Body of pancreas (tissue), 4 donors: ENCODE measurements around the gene ULBP1. TPM values are rescaled to one million over a fixed set of nuclear protein-coding genes. Genes with fewer than 3 reads are reported as not detected.
"Not testable (repeated sequence)": the region's sequence is repeated elsewhere in the genome, so short reads cannot be mapped to it uniquely, and the experiment has no call there.

Experiments used
- ATAC-seq: fragments of 150-250 bp; one replicate; pipeline ENCODE4 v1.9.1; 2016
- DNase-seq, 4 donors: peaks; one replicate each; pipeline ENCODE4 v3.0.0-alpha.2; 2019
- H3K27ac ChIP-seq, 4 donors: fragments of 200-600 bp; sonication (generic); 1 replicate in 3 of 4; 2 replicates in 1 of 4; pipeline versions ENCODE4 v1.5.1 to v1.6.1; 2016 to 2019; ENCODE audit warnings: mild to moderate bottlenecking in 1 of 4, mixed read lengths in 1 of 4, moderate library complexity in 1 of 4
- H3K27me3 ChIP-seq, 2 donors: fragments of 200-600 bp; sonication (generic); one replicate each; pipeline ENCODE4 v1.6.0; 2016; ENCODE audit warnings: mild to moderate bottlenecking in 1 of 2
- H3K36me3 ChIP-seq, 2 donors: fragments of 200-600 bp; sonication (generic); replicated peaks in 1 of 2; 2 replicates each; pipeline ENCODE4 v1.5.1; 2016; ENCODE audit warnings: low read depth in 2 of 2; ENCODE audit not compliant: insufficient read depth in 1 of 2
- H3K4me1 ChIP-seq: fragments of 200-600 bp; sonication (generic); one replicate; pipeline ENCODE4 v1.6.0; 2016
- H3K4me3 ChIP-seq, 2 donors: fragments of 200-600 bp; sonication (generic); 1 replicate in 1 of 2; 2 replicates in 1 of 2; pipeline ENCODE4 v1.5.1; 2016 to 2019
- H3K9me3 ChIP-seq, 3 donors: fragments of 200-600 bp; sonication (generic); 1 replicate in 2 of 3; 2 replicates in 1 of 3; pipeline ENCODE4 v1.5.1; 2016
- POLR2A ChIP-seq, 3 donors: fragments of 450-650 bp; IDR thresholded peaks; one replicate each; pipeline ENCODE4 v1.6.1; 2016; ENCODE audit warnings: antibody characterized with exemption in 3 of 3, mild to moderate bottlenecking in 2 of 3
- WGBS, 2 donors: methylation state at CpG; one replicate each; pipeline ENCODE4 v1.1.5; 2017; 5-methylcytosine and 5-hydroxymethylcytosine counted together
- intact Hi-C: fragments of 100-400 bp; cut with DNase I; formaldehyde crosslinking; loops from one replicate; pipeline ENCODE4 v1.15.1; 2023
- total RNA-seq, 2 donors: library from RNA; depleted of rRNA; stranded (reverse); fragments of >200 nt; gene quantifications; one replicate each; pipeline ENCODE4 v1.1.0, GENCODE V29; 2016
- TF ChIP-seq, protein P1 (sequence below), 7 experiments: fragments of 450-650 bp in 4 of 7; fragments of 200-600 bp in 3 of 7; sonication (generic) in 3 of 7; IDR thresholded peaks; one replicate each; pipeline ENCODE4 v1.5.1; 2016 to 2019; ENCODE audit warnings: antibody characterized with exemption in 7 of 7

The ULBP1 gene
- total RNA-seq, 2 donors from 2014 or later = not detected

DNA sequence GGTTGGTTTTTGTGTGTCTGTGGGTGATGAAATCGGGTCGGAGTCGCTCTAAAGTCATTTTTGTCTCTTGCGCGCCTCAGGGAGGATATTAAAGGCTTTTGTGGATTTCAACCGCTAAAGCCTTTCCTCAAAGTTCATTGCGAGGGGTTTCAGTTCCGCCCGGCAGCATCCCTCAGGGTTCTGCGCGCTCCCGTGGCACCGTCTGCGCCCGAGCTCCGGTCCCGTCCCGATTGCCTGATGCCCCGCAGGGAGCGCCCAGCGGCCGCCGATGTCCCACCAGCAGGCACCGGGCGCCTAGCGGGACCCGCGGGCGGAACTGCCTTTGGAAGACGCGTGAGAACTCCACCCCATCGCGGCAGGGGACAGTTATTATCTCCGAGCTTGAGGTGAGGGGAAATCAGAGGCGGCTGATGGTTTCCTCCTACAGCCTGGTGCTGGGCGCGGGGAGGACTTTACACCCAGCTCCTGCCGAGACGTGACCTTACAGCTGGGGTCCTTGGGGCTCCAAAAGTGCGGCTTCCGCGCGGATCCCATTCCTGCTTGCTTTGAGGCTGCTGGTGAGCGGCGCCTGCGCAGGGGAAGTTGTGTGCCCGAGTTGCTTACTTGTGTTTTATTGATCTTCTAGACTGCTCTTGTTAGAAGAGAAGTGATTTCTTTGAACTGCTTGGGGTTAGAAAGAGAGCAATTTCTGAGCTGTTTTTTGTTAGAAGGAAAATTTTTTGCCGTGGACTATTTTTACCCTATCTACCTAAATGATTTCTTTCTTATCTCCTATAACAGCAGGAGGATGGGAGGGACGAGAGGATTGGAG is 27.1 kb downstream of the ULBP1 start:
- DNase-seq = peak in 1 of 4 donors; percentile 43
- H3K4me1 ChIP-seq = peaks cover 28% of the 10 kb centered on the region
- no peaks in the 10 kb centered on the region for H3K36me3 ChIP-seq
- H3K27me3 ChIP-seq = peaks cover 0 to 47% of the 10 kb centered on the region in 2 donors
- H3K9me3 ChIP-seq = no peaks in the 10 kb centered on the region
- no peak for TF ChIP-seq POLR2A (IDR thresholded peaks at IDR 0.05)
- TF ChIP-seq, protein P1, sequence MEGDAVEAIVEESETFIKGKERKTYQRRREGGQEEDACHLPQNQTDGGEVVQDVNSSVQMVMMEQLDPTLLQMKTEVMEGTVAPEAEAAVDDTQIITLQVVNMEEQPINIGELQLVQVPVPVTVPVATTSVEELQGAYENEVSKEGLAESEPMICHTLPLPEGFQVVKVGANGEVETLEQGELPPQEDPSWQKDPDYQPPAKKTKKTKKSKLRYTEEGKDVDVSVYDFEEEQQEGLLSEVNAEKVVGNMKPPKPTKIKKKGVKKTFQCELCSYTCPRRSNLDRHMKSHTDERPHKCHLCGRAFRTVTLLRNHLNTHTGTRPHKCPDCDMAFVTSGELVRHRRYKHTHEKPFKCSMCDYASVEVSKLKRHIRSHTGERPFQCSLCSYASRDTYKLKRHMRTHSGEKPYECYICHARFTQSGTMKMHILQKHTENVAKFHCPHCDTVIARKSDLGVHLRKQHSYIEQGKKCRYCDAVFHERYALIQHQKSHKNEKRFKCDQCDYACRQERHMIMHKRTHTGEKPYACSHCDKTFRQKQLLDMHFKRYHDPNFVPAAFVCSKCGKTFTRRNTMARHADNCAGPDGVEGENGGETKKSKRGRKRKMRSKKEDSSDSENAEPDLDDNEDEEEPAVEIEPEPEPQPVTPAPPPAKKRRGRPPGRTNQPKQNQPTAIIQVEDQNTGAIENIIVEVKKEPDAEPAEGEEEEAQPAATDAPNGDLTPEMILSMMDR (IDR thresholded peaks at IDR 0.05) = no peak
- H3K4me3 ChIP-seq = no peak overlapping the region
- intact Hi-C loops = no loop called here
- H3K27ac ChIP-seq = no peak overlapping the region
- 1% methylated on average over 23 to 49 of the region's 49 CpGs for WGBS, 2 donors
- peak; percentile 19 for ATAC-seq

DNA sequence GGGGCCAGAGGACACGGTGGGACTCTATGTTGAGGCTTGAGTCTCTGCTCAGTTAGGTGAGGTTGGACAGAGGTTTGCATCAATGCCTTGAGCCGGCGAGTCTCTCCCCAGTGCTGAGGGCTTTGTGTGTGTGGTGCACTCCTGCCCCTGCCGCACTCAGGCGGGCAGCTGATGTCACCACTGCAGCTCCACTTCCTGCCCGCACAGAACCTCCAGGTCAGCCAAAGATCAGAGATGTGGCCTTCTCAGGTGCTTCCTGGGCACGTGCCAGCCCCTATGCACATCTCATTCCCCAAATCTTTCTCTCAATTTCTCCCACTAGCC is 27.7 kb downstream of the ULBP1 start:
- H3K9me3 ChIP-seq, H3K27ac ChIP-seq, ATAC-seq, intact Hi-C loops, DNase-seq, H3K4me3 ChIP-seq, H3K36me3 ChIP-seq: not testable (repeated sequence)
- peaks cover 28% of the 10 kb centered on the region for H3K4me1 ChIP-seq
- 7% methylated on average over 7 of the region's 7 CpGs for WGBS, 2 donors
- peaks cover 0 to 43% of the 10 kb centered on the region in 2 donors for H3K27me3 ChIP-seq

DNA sequence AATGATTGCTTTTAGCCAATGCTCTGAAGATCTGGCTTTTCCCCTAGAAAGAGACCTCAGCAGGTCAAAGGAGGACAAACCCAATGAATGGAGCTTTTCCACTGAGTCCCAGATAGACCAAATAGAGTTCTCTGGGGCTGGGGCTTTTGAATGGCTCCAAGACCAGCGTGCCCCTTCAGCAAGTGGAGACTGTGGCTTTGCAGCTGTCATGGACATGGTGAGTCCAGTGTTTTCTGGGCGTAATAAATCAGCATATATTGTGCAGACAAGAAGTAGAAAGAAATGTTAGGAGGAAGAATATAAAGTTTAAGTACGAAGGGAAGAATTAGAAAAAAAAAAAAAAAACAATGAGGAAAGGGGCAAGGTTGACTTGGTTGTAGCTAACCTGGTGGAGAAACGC is 28.1 kb downstream of the ULBP1 start:
- WGBS, 2 donors = 48 to 57% methylated on average over 4 of the region's 4 CpGs

DNA sequence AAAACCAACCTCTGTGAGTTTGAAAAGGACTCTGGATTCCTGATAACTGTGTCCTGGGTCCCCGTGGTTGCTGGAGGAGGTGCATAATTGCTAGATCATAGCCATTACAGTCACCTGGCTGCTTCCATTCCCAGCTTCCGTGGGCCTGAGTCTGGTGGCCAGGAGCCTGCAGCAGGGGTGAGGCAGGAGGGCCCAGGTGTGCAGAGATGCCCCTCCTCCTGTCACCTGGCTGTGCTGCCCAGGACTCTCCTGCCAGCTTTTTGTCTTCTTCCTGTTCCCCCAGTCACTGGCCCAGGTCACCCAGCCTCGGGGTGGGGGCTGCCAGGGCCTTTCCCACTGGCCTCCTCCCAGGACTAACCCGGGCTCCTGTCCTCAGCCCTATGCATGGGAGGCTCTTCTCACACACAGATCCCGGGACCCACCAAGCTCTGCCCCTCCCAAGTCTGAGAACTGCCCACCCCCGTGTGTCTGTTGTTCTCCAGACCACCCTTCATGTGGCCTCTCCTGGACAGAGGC is 31.6 kb downstream of the ULBP1 start:
- Histone ChIP-seq H3K27ac (no peak overlapping the region), H3K36me3 (no peaks in the 10 kb centered on the region), H3K9me3 (no peaks in the 10 kb centered on the region), H3K4me1 (peaks cover 13% of the 10 kb centered on the region), H3K27me3 (peaks cover 0 to 25% of the 10 kb centered on the region in 2 donors), H3K4me3 (no peak overlapping the region)
- WGBS, 2 donors = 67 to 72% methylated on average over 1 to 6 of the region's 6 CpGs
- TF ChIP-seq, protein P1 (IDR thresholded peaks at IDR 0.05) = no peak
- TF ChIP-seq POLR2A (IDR thresholded peaks at IDR 0.05) = no peak
- DNase-seq (no peak), ATAC-seq (no peak)
- intact Hi-C loops = no loop called here

More for the DNA sequence above, 28.1 kb downstream of the ULBP1 start:
- Histone ChIP-seq H3K36me3 (no peaks in the 10 kb centered on the region), H3K4me3 (no peak overlapping the region), H3K4me1 (peaks cover 28% of the 10 kb centered on the region), H3K9me3 (no peaks in the 10 kb centered on the region), H3K27me3 (peaks cover 0 to 39% of the 10 kb centered on the region in 2 donors), H3K27ac (no peak overlapping the region)
- TF ChIP-seq, protein P1 (IDR thresholded peaks at IDR 0.05) = no peak
- TF ChIP-seq POLR2A (IDR thresholded peaks at IDR 0.05) = no peak
- DNase-seq (no peak), ATAC-seq (no peak)
- intact Hi-C loops = no loop called here

DNA sequence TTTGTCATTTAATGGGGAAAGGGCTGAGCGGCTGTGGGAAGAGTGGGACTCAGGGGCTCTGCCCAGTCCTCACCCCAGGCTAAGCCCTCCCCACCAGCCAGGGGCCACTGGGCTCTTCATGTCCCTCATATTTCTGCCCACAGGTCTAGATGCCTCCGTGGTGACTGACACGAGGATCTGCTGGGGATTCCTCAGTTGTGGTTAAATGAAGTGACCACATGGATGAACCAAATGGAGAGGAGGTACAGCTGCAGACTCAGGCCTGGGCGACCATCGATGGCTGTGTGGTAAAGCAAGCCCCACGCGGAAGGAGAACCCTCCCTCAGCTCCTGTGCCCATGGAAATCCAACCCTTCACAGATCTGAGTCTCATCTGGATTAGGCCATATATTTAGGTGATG is 32.2 kb downstream of the ULBP1 start:
- no peak for ATAC-seq
- TF ChIP-seq, protein P1 (IDR thresholded peaks at IDR 0.05) = no peak
- no peak for TF ChIP-seq POLR2A (IDR thresholded peaks at IDR 0.05)
- no peak overlapping the region for H3K4me3 ChIP-seq
- no peak for DNase-seq
- peaks cover 7% of the 10 kb centered on the region for H3K4me1 ChIP-seq
- H3K27ac ChIP-seq = no peak overlapping the region
- peaks cover 0 to 18% of the 10 kb centered on the region in 2 donors for H3K27me3 ChIP-seq
- 80 to 88% methylated on average over 5 to 7 of the region's 7 CpGs for WGBS, 2 donors
- no peaks in the 10 kb centered on the region for H3K36me3 ChIP-seq
- intact Hi-C loops = no loop called here
- no peaks in the 10 kb centered on the region for H3K9me3 ChIP-seq
